GM19023 (cell line): ENCODE measurements around the gene SLC6A17.
A peak's percentile ranks its signal among the peaks of the same experiment; 100 is the strongest.

Source experiments
- ATAC-seq: cut with Tn5 transposase; IDR thresholded peaks from one replicate; pipeline ENCODE4 v1.9.1; 2021; ENCODE audit warnings: mild to moderate bottlenecking, moderate library complexity; ENCODE audit not compliant: unreplicated experiment

The SLC6A17 gene

GRCh38 chr1:110150330-110151174, at the start of gene SLC6A17:
Gene SLC6A17, plus strand, starts transcription at chr1:110150494. Its CDS starts 16,436 bp downstream, at chr1:110166930.
- ATAC-seq = no peak

- no peak for ATAC-seq
Measured at GRCh38 chr1:110102081-110102480, 48.2 kb upstream of the SLC6A17 start.

- ATAC-seq = peak; percentile 64
Measured at GRCh38 chr1:110106013-110106941, 44.0 kb upstream of the SLC6A17 start.

GRCh38 chr1:110107867-110108469, 42.3 kb upstream of the SLC6A17 start:
- ATAC-seq = no peak

GRCh38 chr1:110111081-110111480, 39.2 kb upstream of the SLC6A17 start:
- no peak for ATAC-seq

GRCh38 chr1:110112143-110112542, 38.2 kb upstream of the SLC6A17 start, which contains the start of gene UBL4B:
Gene UBL4B, plus strand, starts transcription at chr1:110112443. Its CDS starts 92 bp downstream, at chr1:110112535.
- no peak for ATAC-seq

- ATAC-seq = no peak
Measured at GRCh38 chr1:110112656-110113055, 37.6 kb upstream of the SLC6A17 start.

GRCh38 chr1:110113551-110113950, 36.7 kb upstream of the SLC6A17 start:
- no peak for ATAC-seq

GRCh38 chr1:110114173-110114572, 36.1 kb upstream of the SLC6A17 start:
- no peak for ATAC-seq

- no peak for ATAC-seq
Measured at GRCh38 chr1:110114784-110115183, 35.5 kb upstream of the SLC6A17 start.

GRCh38 chr1:110118636-110119396, 31.5 kb upstream of the SLC6A17 start:
- no peak for ATAC-seq

- no peak for ATAC-seq
Measured at GRCh38 chr1:110119843-110120242, 30.5 kb upstream of the SLC6A17 start.

- ATAC-seq = no peak
Measured at GRCh38 chr1:110120960-110121561, 29.2 kb upstream of the SLC6A17 start.

- ATAC-seq = no peak
Measured at GRCh38 chr1:110123224-110123623, 27.1 kb upstream of the SLC6A17 start.

- no peak for ATAC-seq
Measured at GRCh38 chr1:110125810-110126209, 24.5 kb upstream of the SLC6A17 start.

GRCh38 chr1:110130113-110130591, 20.1 kb upstream of the SLC6A17 start:
- no peak for ATAC-seq

GRCh38 chr1:110130989-110131388, 19.3 kb upstream of the SLC6A17 start:
- no peak for ATAC-seq

GRCh38 chr1:110132682-110133081, 17.6 kb upstream of the SLC6A17 start:
- ATAC-seq = no peak

GRCh38 chr1:110133436-110133835, 16.9 kb upstream of the SLC6A17 start:
- no peak for ATAC-seq
